ENCODE data around the gene RNF130. TPM values are rescaled to one million over a fixed set of nuclear protein-coding genes. Genes with fewer than 3 reads are reported as not detected.

The RNF130 gene
- total and polyA plus RNA-seq, 3 donors from 2014 or later = 44.3 to 65.0 (median 56.5) TPM

DNA sequence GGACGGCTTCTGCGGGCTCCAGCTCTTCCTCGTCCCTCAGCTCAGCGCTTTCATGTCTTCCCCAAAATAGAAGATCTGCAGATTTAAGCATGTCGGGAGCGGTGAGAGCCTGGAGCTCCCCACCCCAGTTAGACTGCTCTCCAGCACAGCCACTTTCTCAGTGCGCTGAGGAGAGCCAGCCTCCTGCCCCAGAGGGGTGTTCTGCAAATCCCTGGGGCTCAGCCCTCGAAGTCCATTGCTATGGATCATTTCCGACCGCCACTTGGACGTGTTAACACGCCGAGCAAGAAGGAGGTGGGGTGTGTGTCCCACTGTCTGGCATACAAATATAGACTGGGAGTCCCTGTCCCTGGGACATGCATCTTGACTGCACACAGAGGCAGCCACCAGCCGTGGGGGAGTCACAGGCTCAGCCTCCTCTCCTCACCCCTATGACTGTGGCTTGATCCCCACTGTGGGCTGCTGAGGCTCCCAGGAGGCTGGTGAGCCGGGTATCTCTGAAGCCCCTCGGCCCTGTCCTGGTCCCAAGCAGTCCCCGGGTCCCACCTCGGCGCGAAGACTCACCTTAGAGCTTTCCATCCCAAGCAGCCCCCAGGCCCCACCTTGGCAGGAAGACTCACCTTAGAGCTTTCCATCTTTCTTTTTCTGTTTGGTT is 30.0 kb upstream of the RNF130 start:
- H3K4me1 ChIP-seq = no peaks in the 10 kb centered on the region
- no peaks in the 10 kb centered on the region for H3K36me3 ChIP-seq (ENCODE audit: low read depth, missing control alignments)
- H3K9me3 ChIP-seq = no peaks in the 10 kb centered on the region
- no peak for DNase-seq
- WGBS, 2 donors = 90 to 92% methylated on average over 20 of the region's 20 CpGs
- H3K4me3 ChIP-seq = no peak overlapping the region
- TF ChIP-seq, protein P1, sequence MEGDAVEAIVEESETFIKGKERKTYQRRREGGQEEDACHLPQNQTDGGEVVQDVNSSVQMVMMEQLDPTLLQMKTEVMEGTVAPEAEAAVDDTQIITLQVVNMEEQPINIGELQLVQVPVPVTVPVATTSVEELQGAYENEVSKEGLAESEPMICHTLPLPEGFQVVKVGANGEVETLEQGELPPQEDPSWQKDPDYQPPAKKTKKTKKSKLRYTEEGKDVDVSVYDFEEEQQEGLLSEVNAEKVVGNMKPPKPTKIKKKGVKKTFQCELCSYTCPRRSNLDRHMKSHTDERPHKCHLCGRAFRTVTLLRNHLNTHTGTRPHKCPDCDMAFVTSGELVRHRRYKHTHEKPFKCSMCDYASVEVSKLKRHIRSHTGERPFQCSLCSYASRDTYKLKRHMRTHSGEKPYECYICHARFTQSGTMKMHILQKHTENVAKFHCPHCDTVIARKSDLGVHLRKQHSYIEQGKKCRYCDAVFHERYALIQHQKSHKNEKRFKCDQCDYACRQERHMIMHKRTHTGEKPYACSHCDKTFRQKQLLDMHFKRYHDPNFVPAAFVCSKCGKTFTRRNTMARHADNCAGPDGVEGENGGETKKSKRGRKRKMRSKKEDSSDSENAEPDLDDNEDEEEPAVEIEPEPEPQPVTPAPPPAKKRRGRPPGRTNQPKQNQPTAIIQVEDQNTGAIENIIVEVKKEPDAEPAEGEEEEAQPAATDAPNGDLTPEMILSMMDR (IDR thresholded peaks at IDR 0.05) = no peak
- no peak for TF ChIP-seq POLR2A (IDR thresholded peaks at IDR 0.05)
- intact Hi-C loops (cut with DNase I; ENCODE audit: low total_unique reads) = no loop called here
- no peak overlapping the region for H3K27ac ChIP-seq
- H3K27me3 ChIP-seq = no peaks in the 10 kb centered on the region

- H3K27ac ChIP-seq = no peak overlapping the region
- H3K9me3 ChIP-seq = no peaks in the 10 kb centered on the region
- 60 to 86% methylated on average over 1 to 29 of the region's 29 CpGs for WGBS, 2 donors
- H3K4me1 ChIP-seq = no peaks in the 10 kb centered on the region
- DNase-seq = no peak
- H3K27me3 ChIP-seq = no peaks in the 10 kb centered on the region
- H3K4me3 ChIP-seq = no peak overlapping the region
- no peak for TF ChIP-seq POLR2A (IDR thresholded peaks at IDR 0.05)
- TF ChIP-seq, protein P1 (IDR thresholded peaks at IDR 0.05) = no peak
- H3K36me3 ChIP-seq (ENCODE audit: low read depth, missing control alignments) = no peaks in the 10 kb centered on the region
- intact Hi-C loops (cut with DNase I; ENCODE audit: low total_unique reads) = no loop called here
Measured at GRCh38 chr5:180100621-180101450, 29.3 kb upstream of the RNF130 start.

- Histone ChIP-seq H3K27me3 (no peaks in the 10 kb centered on the region), H3K36me3 (ENCODE audit: low read depth, missing control alignments) (no peaks in the 10 kb centered on the region), H3K9me3 (no peaks in the 10 kb centered on the region), H3K27ac (no peak overlapping the region), H3K4me1 (no peaks in the 10 kb centered on the region), H3K4me3 (no peak overlapping the region)
- 87% methylated on average over 11 to 16 of the region's 18 CpGs for WGBS, 2 donors
- intact Hi-C loops (cut with DNase I; ENCODE audit: low total_unique reads) = no loop called here
- TF ChIP-seq, protein P1 (IDR thresholded peaks at IDR 0.05) = no peak
- no peak for TF ChIP-seq POLR2A (IDR thresholded peaks at IDR 0.05)
- DNase-seq = no peak
Measured at GRCh38 chr5:180099733-180100611, 28.4 kb upstream of the RNF130 start.

DNA sequence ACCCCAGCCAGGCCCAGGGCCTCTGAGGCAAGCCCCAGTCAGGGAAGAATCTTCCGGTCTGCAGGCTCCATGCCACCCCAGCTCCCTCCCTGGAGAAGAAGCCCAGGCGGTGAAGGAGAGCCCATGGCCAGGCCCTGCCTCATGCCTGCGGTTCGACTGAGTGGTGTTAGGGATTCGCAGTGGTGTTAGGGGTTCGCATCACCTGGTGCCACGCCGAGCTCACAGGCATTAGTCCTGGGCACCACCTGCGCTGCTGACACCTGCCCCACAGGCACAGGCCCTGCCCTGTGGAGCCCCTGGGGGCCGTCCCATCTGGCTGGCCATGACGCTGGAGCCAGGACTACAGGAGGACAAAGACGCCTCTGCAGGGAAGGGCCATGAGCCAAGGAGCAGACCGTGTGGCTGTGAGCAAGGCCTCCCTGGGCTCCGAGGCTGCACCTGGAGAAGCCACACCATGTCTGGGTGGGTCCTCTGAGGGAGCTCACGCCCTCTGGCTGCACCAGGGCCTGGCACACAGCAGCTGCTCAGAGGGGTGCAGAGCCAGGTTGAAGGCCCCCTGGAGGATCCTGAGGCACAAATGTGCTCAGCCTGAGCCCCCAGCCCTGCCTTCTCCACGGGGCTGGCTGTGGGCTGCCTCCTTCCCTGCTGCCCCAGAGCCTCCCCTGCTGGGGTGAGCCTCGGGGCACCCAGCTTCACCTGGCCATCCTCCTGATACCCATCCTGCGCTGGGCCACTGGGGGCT is 27.6 kb upstream of the RNF130 start:
- no peak for DNase-seq
- H3K27me3 ChIP-seq = no peaks in the 10 kb centered on the region
- no peak overlapping the region for H3K4me3 ChIP-seq
- intact Hi-C loops (cut with DNase I; ENCODE audit: low total_unique reads) = no loop called here
- no peaks in the 10 kb centered on the region for H3K9me3 ChIP-seq
- H3K36me3 ChIP-seq (ENCODE audit: low read depth, missing control alignments) = no peaks in the 10 kb centered on the region
- H3K27ac ChIP-seq = no peak overlapping the region
- 93 to 100% methylated on average over 3 to 15 of the region's 18 CpGs for WGBS, 2 donors
- no peaks in the 10 kb centered on the region for H3K4me1 ChIP-seq
- TF ChIP-seq POLR2A (IDR thresholded peaks at IDR 0.05) = no peak
- TF ChIP-seq, protein P1 (IDR thresholded peaks at IDR 0.05) = no peak
